PFSK-1 (cell line): ENCODE results near the gene MNX1.

Experiments
- FOXP2 ChIP-seq: optimal IDR thresholded peaks from 2 replicates; pipeline ENCODE3; 2011; ENCODE audit warnings: borderline replicate concordance, control low read depth, inconsistent platforms; ENCODE audit not compliant: insufficient read depth; ENCODE audit errors: extremely low read length, extremely low read depth
- POLR2AphosphoS5 ChIP-seq: IDR thresholded peaks from 2 replicates; pipeline ENCODE4 v1.6.1; 2012; ENCODE audit warnings: low read depth, mild to moderate bottlenecking, control low read depth, low read length, moderate library complexity
- SIN3A ChIP-seq: IDR thresholded peaks from 2 replicates; pipeline ENCODE4 v1.6.1; 2012; ENCODE audit warnings: mild to moderate bottlenecking, low read length, moderate library complexity, borderline replicate concordance; ENCODE audit not compliant: insufficient read depth
- TAF1 ChIP-seq: IDR thresholded peaks from 2 replicates; pipeline ENCODE4 v1.6.1; 2012; ENCODE audit warnings: low read length, control low read depth, borderline replicate concordance; ENCODE audit not compliant: insufficient read depth
- TF ChIP-seq, protein P1 (sequence below), 2 experiments: IDR thresholded peaks; 2 replicates each; pipeline versions ENCODE4 v1.6.1 to v1.8.0; 2011 to 2012; ENCODE audit warnings: low read depth in 2 of 2, low read length in 2 of 2, control low read depth in 1 of 2, inconsistent platforms in 1 of 2, mild to moderate bottlenecking in 1 of 2, moderate library complexity in 1 of 2; ENCODE audit not compliant: insufficient read depth in 1 of 2

MNX1 gene

DNA sequence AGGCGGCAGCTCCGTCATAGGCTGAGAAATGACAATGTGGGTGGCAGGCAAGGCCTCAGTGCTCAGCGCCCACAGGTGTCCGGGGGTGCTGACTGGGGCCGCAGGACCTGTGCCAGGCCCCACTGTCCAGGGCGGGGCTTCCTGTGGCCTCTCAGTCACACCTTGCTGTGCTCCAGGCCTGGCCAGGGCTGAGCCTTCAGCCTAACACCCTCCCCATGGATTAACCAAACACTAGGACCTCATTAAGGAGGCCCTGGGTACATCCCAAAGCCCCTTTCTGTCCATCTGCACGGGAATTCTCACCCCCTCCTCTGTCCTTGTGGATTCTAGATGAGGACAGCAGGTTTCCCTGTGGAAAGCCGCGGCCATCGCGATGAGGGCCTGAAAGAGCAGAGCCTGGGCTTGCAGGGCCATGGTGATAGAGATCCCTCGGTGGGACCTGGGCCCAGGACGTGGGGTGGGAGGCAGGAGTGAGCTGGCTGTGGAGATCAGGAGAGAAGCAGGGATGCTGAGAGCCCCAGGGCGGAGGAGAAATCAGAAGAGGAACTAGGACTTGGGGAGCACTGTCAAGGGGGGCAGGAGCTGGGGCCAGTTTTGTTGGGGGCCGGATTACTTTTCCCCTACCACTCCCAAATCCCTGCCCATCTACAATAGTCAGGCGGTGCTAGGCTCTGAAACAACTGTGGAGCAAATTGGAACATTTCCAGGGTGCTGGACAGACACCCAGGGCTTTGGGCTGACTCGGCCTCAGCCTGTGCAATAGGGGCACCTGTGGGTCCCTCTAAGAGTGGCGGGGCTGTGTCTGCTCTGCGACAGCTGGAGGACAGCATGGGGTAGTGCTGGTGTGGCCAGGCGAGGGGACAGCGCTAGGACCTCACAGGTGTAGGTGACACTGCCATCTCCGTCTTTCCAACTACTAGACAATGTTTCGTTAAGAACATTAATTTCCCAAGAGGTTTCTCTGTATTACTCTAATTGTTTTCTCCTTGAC is 23.3 kb upstream of the MNX1 start:
- TF ChIP-seq SIN3A (no peak), POLR2AphosphoS5 (no peak), TAF1 (no peak), FOXP2 (no peak)
- TF ChIP-seq, protein P1, sequence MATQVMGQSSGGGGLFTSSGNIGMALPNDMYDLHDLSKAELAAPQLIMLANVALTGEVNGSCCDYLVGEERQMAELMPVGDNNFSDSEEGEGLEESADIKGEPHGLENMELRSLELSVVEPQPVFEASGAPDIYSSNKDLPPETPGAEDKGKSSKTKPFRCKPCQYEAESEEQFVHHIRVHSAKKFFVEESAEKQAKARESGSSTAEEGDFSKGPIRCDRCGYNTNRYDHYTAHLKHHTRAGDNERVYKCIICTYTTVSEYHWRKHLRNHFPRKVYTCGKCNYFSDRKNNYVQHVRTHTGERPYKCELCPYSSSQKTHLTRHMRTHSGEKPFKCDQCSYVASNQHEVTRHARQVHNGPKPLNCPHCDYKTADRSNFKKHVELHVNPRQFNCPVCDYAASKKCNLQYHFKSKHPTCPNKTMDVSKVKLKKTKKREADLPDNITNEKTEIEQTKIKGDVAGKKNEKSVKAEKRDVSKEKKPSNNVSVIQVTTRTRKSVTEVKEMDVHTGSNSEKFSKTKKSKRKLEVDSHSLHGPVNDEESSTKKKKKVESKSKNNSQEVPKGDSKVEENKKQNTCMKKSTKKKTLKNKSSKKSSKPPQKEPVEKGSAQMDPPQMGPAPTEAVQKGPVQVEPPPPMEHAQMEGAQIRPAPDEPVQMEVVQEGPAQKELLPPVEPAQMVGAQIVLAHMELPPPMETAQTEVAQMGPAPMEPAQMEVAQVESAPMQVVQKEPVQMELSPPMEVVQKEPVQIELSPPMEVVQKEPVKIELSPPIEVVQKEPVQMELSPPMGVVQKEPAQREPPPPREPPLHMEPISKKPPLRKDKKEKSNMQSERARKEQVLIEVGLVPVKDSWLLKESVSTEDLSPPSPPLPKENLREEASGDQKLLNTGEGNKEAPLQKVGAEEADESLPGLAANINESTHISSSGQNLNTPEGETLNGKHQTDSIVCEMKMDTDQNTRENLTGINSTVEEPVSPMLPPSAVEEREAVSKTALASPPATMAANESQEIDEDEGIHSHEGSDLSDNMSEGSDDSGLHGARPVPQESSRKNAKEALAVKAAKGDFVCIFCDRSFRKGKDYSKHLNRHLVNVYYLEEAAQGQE (IDR thresholded peaks at IDR 0.05; ENCODE audit: insufficient read depth in 1 of 2, low read depth in 2 of 2, low read length in 2 of 2) = no peak

DNA sequence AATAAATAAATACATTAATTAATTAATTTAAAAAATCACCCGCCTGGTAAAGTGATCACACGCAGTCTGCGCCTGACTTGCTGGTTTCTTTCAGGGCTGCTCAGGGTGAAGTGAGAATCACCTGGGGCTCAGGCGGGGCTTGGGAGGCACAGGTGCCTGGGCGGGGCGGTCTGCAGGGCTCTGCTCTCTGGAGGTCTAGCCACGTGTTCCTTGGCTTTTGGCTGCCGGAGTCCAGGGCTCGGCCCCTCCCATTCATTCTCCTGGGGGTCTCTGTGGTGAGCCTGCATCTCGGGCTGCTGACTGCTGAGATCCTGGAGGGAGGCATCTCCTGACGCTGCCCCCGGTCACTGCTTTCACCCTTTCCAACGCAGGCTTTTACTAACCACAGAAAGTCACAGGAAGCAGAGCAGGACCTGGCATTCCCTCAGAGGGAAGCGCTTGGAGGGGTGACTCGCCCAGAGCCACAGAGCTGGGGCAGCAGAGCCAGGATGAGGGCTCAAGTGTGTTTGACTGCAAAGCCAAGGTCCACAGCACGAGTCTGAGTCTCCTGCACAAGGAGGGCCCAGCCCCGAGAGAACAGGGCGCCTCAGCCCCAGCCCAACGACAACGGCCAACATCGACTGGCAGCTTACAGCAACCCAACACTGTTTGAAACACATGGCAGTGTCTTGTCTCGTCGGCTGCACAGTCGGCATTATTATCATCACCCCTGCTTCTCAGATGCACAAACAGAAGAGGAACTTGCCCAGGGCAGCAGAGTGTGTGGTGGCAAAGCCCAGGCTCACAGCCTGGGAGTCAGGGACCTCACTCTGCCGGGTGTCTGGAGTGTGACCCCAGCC is 22.4 kb upstream of the MNX1 start:
- TF ChIP-seq, protein P1 (IDR thresholded peaks at IDR 0.05; ENCODE audit: insufficient read depth in 1 of 2, low read depth in 2 of 2, low read length in 2 of 2) = no peak
- TF ChIP-seq FOXP2 = no peak
- TF ChIP-seq SIN3A = no peak
- no peak for TF ChIP-seq TAF1
- TF ChIP-seq POLR2AphosphoS5 = no peak

DNA sequence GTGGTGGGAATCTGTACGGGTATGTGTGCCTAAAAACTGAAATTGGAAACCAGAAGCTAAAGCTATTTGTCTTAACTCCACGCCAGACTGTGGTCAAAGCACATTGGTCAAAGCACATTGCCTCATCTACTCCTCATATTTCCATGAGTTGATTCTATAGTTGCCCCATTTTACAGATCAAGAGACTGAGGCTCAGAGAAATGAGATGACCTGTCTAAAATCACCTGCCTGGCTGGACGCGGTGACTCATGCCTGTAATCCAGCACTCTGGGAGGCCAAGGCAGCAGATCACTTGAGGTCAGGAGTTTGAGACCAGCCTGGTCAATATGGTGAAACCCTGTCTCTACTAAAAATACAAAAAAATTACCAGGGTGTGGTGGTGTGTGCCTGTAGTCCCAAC is 21.7 kb upstream of the MNX1 start:
- TF ChIP-seq POLR2AphosphoS5 = no peak
- TF ChIP-seq SIN3A = no peak
- TF ChIP-seq, protein P1 (IDR thresholded peaks at IDR 0.05; ENCODE audit: insufficient read depth in 1 of 2, low read depth in 2 of 2, low read length in 2 of 2) = no peak
- TF ChIP-seq FOXP2 = no peak
- no peak for TF ChIP-seq TAF1

DNA sequence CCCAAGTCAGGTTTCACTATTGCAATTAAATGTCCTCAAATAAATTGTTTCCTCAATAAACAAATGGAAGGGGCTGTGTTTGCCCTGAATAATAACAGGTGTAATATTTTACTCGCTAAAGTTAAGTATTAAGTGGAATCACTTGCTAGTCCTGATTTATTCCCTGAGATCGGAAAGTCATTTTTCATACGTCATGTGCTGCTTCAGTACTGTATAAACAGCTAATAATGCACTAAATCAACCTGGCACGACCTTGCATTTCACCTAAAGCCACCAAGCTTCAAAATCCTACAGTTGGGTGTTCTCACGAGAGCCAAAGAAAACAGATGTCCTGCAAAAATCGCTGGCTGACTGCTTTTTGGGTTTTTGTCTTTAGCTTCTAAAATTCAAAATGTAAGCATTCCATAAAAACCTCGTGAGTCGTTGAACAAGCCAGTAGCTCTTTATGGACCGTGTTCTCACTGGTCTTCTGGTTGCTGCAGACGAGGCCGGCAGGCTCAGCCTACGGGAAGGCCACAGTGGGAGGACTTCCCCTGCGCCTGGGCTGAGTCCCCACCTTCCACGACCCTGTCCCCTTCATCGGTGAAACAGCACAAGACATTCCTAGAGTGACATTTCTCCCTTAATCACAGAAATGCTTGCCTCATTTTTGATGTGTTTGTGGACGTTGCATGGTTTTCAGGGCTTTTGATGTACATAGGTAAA is 17.9 kb upstream of the MNX1 start:
- TF ChIP-seq FOXP2 = no peak
- no peak for TF ChIP-seq TAF1
- no peak for TF ChIP-seq SIN3A
- TF ChIP-seq, protein P1 (IDR thresholded peaks at IDR 0.05; ENCODE audit: insufficient read depth in 1 of 2, low read depth in 2 of 2, low read length in 2 of 2) = no peak
- no peak for TF ChIP-seq POLR2AphosphoS5
